HEK293 (cell line): ENCODE measurements around the gene RAET1E.

Experiments
- CTCF ChIA-PET: fragments of 350-600 bp; formaldehyde crosslinking; extraction: SDS; loops from one replicate; lab custom pipeline; 2021; ENCODE audit warnings: antibody characterized with exemption; lab: Yijun Ruan, JAX
- POLR2A ChIA-PET: fragments of 300-600 bp; formaldehyde crosslinking; extraction: SDS; loops from one replicate; lab custom pipeline; 2020; ENCODE audit warnings: antibody characterized with exemption, inconsistent platforms; lab: Yijun Ruan, JAX
- H3K27ac ChIP-seq: fragments of 200-500 bp; sonication (Bioruptor generic); 2 replicates; pipeline ENCODE4 v1.5.1; 2014; ENCODE audit warnings: low read depth, low read length, control low read depth, inconsistent platforms; ENCODE audit errors: extremely low read depth
- H3K36me3 ChIP-seq, 2 experiments: fragments of 200-500 bp in 1 of 2; sonication (Bioruptor generic) in 1 of 2; 1 replicate in 1 of 2; 2 replicates in 1 of 2; pipeline ENCODE4 v1.5.1; 2014 to 2017; ENCODE audit warnings: inconsistent platforms in 2 of 2, low read length in 2 of 2; ENCODE audit not compliant: control insufficient read depth in 2 of 2, insufficient read depth in 1 of 2
- H3K4me1 ChIP-seq: fragments of 200-500 bp; sonication (Bioruptor generic); 2 replicates; pipeline ENCODE4 v1.5.1; 2014; ENCODE audit warnings: mild to moderate bottlenecking, low read length, inconsistent platforms; ENCODE audit not compliant: control insufficient read depth, insufficient read depth
- H3K4me3 ChIP-seq: 2 replicates; pipeline ENCODE4 v1.5.1; 2011; ENCODE audit warnings: low read depth, mild to moderate bottlenecking, control low read depth, low read length, moderate library complexity
- H3K9me3 ChIP-seq: fragments of 200-500 bp; sonication (Bioruptor generic); 2 replicates; pipeline ENCODE4 v1.5.1; 2014; ENCODE audit warnings: low read depth, low read length, inconsistent platforms; ENCODE audit not compliant: control insufficient read depth, insufficient read depth
- BCL6B ChIP-seq: fragments of 450-650 bp; formaldehyde crosslinking; IDR thresholded peaks from 2 replicates; pipeline ENCODE4 v1.5.1; 2017; ENCODE audit warnings: missing biosample characterization, missing genetic modification characterization
- GLIS1 ChIP-seq: fragments of 450-650 bp; formaldehyde crosslinking; IDR thresholded peaks from 2 replicates; pipeline ENCODE4 v1.5.1; 2016; ENCODE audit warnings: missing biosample characterization, missing genetic modification characterization
- KLF17 ChIP-seq: fragments of 450-650 bp; formaldehyde crosslinking; IDR thresholded peaks from 2 replicates; pipeline ENCODE4 v1.5.1; 2016; ENCODE audit warnings: missing biosample characterization, missing genetic modification characterization
- PRDM1 ChIP-seq: fragments of 450-650 bp; formaldehyde crosslinking; IDR thresholded peaks from 2 replicates; pipeline ENCODE4; 2016; ENCODE audit warnings: missing biosample characterization, missing genetic modification characterization
- SCRT1 ChIP-seq: fragments of 450-650 bp; formaldehyde crosslinking; IDR thresholded peaks from 2 replicates; pipeline ENCODE4 v1.5.1; 2016; ENCODE audit warnings: missing biosample characterization, missing genetic modification characterization, borderline replicate concordance
- SCRT2 ChIP-seq: fragments of 450-650 bp; formaldehyde crosslinking; IDR thresholded peaks from 2 replicates; pipeline ENCODE4 v1.5.1; 2016; ENCODE audit warnings: missing biosample characterization, missing genetic modification characterization
- SP2 ChIP-seq: fragments of 450-650 bp; formaldehyde crosslinking; IDR thresholded peaks from 2 replicates; pipeline ENCODE4 v1.5.1; 2016; ENCODE audit warnings: missing biosample characterization, missing genetic modification characterization
- WT1 ChIP-seq: fragments of 450-650 bp; formaldehyde crosslinking; IDR thresholded peaks from 2 replicates; pipeline ENCODE4 v1.5.1; 2016; ENCODE audit warnings: missing biosample characterization, missing genetic modification characterization
- ZNF335 ChIP-seq: fragments of 450-650 bp; formaldehyde crosslinking; conservative IDR thresholded peaks from 2 replicates; pipeline ENCODE4 v1.5.1; 2016; ENCODE audit warnings: missing biosample characterization, missing genetic modification characterization
- ZNF366 ChIP-seq: fragments of 450-650 bp; formaldehyde crosslinking; conservative IDR thresholded peaks from 2 replicates; pipeline ENCODE4 v1.5.1; 2016; ENCODE audit warnings: missing biosample characterization, missing genetic modification characterization
- ZNF529 ChIP-seq: fragments of 450-650 bp; formaldehyde crosslinking; IDR thresholded peaks from 2 replicates; pipeline ENCODE4 v1.5.1; 2017; ENCODE audit warnings: missing genetic modification characterization, missing biosample characterization; ENCODE audit not compliant: insufficient replicate concordance
- ZNF548 ChIP-seq: fragments of 450-650 bp; formaldehyde crosslinking; IDR thresholded peaks from 2 replicates; pipeline ENCODE4 v1.5.1; 2016; ENCODE audit warnings: missing biosample characterization, missing genetic modification characterization
- ZNF558 ChIP-seq: fragments of 450-650 bp; formaldehyde crosslinking; IDR thresholded peaks from 2 replicates; pipeline ENCODE4 v1.5.1; 2016; ENCODE audit warnings: missing biosample characterization, missing genetic modification characterization
- TF ChIP-seq, protein P1 (sequence below): fragments of 450-650 bp; IDR thresholded peaks from 2 replicates; pipeline ENCODE4 v1.5.1; 2018; ENCODE audit warnings: missing biosample characterization, missing genetic modification characterization
- TF ChIP-seq, protein P2 (sequence below): fragments of 450-650 bp; formaldehyde crosslinking; IDR thresholded peaks from 2 replicates; pipeline ENCODE4 v1.5.1; 2016; ENCODE audit warnings: missing biosample characterization, missing genetic modification characterization
- TF ChIP-seq, protein P3 (sequence below): fragments of 450-650 bp; formaldehyde crosslinking; IDR thresholded peaks from 2 replicates; pipeline ENCODE4 v1.5.1; 2017; ENCODE audit warnings: missing biosample characterization, mild to moderate bottlenecking, missing genetic modification characterization, moderate library complexity

The RAET1E gene

DNA sequence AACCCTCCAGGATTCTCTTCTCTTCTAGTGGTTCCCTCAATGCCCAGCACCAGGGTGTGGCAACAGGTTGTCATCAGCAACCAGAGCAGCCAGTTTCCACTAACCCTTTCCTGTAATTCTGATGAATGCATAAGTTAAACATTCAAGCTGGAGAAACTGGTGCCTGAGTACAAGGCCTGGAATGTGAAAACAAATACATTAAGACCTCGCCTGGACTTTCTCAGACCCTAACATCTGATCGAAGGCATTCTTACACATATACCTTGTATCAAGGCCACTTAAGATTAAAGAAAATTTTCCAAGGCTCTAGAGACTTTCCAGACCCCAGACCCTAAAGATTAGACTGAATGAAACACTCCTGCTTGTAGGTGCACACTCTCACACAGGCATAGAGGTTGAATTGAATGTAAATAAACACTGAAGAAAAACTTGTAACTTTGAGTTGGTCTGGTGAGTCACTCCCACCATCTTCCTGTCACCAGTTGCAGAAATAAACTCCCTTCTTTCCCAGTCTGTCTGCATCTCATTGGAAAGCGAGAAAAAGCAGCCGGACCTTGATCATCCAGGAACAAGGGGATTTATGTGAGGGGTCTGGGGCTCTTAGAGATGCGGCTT lies 42.8 kb downstream of the RAET1E start:
- Histone ChIP-seq H3K9me3 (no peaks in the 10 kb centered on the region), H3K36me3 (peaks cover 0 to 15% of the 10 kb centered on the region in 2 experiments; a peak in 2 of 3 replicates), H3K4me3 (no peak overlapping the region), H3K27ac (peak overlapping the region; percentile 32), H3K4me1 (peaks cover 43% of the 10 kb centered on the region)
- ChIA-PET POLR2A (interaction anchor here (0.9 to 1.4 kb wide), 4 partner anchors 8 to 138 kb away, joined by 3 to 6 read pairs (median 4); partner anchors contain the start of gene LATS1), CTCF (interaction anchor here (0.6 to 3.5 kb wide), 4 partner anchors 8 to 342 kb away, joined by 3 to 17 read pairs (median 6); no protein-coding TSS in a partner anchor)
- TF ChIP-seq SCRT2 (tag by site-specific recombination): peak; percentile 91
- no peak for TF ChIP-seq ZNF529 (tag by site-specific recombination)
- TF ChIP-seq ZNF335 (tag by site-specific recombination): peak; percentile 45; the same call in 1 of the 2 replicates
- TF ChIP-seq WT1 (tag by site-specific recombination): peak; percentile 71; the same call in 1 of the 2 replicates
- TF ChIP-seq SP2: no peak
- TF ChIP-seq, protein P1, sequence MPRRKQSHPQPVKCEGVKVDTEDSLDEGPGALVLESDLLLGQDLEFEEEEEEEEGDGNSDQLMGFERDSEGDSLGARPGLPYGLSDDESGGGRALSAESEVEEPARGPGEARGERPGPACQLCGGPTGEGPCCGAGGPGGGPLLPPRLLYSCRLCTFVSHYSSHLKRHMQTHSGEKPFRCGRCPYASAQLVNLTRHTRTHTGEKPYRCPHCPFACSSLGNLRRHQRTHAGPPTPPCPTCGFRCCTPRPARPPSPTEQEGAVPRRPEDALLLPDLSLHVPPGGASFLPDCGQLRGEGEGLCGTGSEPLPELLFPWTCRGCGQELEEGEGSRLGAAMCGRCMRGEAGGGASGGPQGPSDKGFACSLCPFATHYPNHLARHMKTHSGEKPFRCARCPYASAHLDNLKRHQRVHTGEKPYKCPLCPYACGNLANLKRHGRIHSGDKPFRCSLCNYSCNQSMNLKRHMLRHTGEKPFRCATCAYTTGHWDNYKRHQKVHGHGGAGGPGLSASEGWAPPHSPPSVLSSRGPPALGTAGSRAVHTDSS: no peak
- 0 out of 2 replicates have a peak, but pooled peaks have one; percentile 18 for TF ChIP-seq KLF17 (tag by site-specific recombination)
- TF ChIP-seq ZNF558: peak; percentile 96
- TF ChIP-seq, protein P2, sequence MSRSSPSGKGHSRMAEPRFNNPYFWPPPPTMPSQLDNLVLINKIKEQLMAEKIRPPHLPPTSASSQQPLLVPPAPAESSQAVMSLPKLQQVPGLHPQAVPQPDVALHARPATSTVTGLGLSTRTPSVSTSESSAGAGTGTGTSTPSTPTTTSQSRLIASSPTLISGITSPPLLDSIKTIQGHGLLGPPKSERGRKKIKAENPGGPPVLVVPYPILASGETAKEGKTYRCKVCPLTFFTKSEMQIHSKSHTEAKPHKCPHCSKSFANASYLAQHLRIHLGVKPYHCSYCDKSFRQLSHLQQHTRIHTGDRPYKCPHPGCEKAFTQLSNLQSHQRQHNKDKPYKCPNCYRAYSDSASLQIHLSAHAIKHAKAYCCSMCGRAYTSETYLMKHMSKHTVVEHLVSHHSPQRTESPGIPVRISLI (tag by site-specific recombination): peak; percentile 89; the same call in 1 of the 2 replicates
- TF ChIP-seq SCRT1 (tag by site-specific recombination): 0 out of 2 replicates have a peak, but pooled peaks have one; percentile 17
- TF ChIP-seq GLIS1 (tag by site-specific recombination): peak; percentile 67
- peak; percentile 49 for TF ChIP-seq PRDM1 (tag by site-specific recombination)

DNA sequence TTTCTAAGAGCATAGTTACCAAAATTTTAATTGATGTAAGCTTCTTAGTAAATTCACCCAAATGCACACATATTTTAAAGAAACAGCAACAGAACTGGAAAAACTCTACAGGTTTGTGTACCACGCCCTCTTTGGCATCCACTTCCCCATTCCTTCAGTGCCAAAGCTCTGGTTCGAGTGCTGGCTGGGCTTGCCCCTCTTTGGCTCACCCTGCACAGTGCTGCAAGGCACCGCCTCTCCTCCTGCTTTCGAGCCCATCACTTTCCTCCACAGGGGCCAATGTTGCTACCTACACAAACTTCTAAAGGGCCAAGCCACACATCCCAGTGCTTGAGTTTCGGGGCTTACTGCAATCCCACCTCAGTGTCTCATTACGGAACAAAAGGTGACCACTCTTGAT lies 43.4 kb downstream of the RAET1E start:
- Histone ChIP-seq H3K36me3 (peaks cover 0 to 20% of the 10 kb centered on the region in 2 experiments; a peak in 2 of 3 replicates), H3K9me3 (no peaks in the 10 kb centered on the region), H3K4me3 (no peak overlapping the region), H3K27ac (no peak overlapping the region), H3K4me1 (peaks cover 38% of the 10 kb centered on the region)
- no peak for TF ChIP-seq BCL6B
- TF ChIP-seq ZNF366 (tag by site-specific recombination): no peak
- no peak for TF ChIP-seq ZNF548
- TF ChIP-seq, protein P3, sequence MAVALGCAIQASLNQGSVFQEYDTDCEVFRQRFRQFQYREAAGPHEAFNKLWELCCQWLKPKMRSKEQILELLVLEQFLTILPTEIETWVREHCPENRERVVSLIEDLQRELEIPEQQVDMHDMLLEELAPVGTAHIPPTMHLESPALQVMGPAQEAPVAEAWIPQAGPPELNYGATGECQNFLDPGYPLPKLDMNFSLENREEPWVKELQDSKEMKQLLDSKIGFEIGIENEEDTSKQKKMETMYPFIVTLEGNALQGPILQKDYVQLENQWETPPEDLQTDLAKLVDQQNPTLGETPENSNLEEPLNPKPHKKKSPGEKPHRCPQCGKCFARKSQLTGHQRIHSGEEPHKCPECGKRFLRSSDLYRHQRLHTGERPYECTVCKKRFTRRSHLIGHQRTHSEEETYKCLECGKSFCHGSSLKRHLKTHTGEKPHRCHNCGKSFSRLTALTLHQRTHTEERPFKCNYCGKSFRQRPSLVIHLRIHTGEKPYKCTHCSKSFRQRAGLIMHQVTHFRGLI: peak; percentile 91
- ChIA-PET POLR2A (interaction anchor here (0.5 to 1.3 kb wide), 3 partner anchors 9 to 1066 kb away, joined by 3 to 4 read pairs (median 3); no protein-coding TSS in a partner anchor), CTCF (interaction anchor here (0.6 to 2.3 kb wide), 5 partner anchors 14 to 523 kb away, joined by 3 to 9 read pairs (median 4); no protein-coding TSS in a partner anchor)
